OCI-LY7 (cell line): ENCODE results near the gene DNAH3. TPM values are rescaled to one million over a fixed set of nuclear protein-coding genes. Genes with fewer than 3 reads are reported as not detected.
"Not testable (repeated sequence)": the region's sequence is repeated elsewhere in the genome, so short reads cannot be mapped to it uniquely, and the experiment has no call there.

ENCODE experiments used
- BruUV-seq: library from RNA; stranded (reverse); fragments of 400-500 nt; replicated peaks from 2 replicates; lab custom pipeline; 2021; lab: Mats Ljungman, UMichigan
- CTCF ChIA-PET: fragments of 300-600 bp; sonication (Branson Sonifier 250); formaldehyde crosslinking; loops from one replicate; lab custom pipeline; 2022; ENCODE audit warnings: antibody characterized with exemption; ENCODE audit not compliant: unreplicated experiment; lab: Charles Lee
- POLR2A ChIA-PET: fragments of 300-600 bp; sonication (Branson Sonifier 250); formaldehyde crosslinking; loops from one replicate; lab custom pipeline; 2022; ENCODE audit warnings: antibody characterized with exemption; lab: Charles Lee
- DNase-seq: peaks from one replicate; pipeline ENCODE4 v3.0.0-alpha.2; 2015; ENCODE audit warnings: low spot score
- H2AFZ ChIP-seq: fragments of 200-600 bp; sonication (generic), shearing (Covaris generic); 2 replicates; pipeline ENCODE4 v1.6.1; 2014; ENCODE audit warnings: mild to moderate bottlenecking, antibody characterized with exemption, low read length, moderate library complexity
- H3K27ac ChIP-seq: fragments of 200-600 bp; sonication (generic); 2 replicates; pipeline ENCODE4 v1.5.1; 2014; ENCODE audit warnings: mixed run types, low read depth, mild to moderate bottlenecking, moderate library complexity, low read length, inconsistent platforms; ENCODE audit not compliant: poor library complexity, severe bottlenecking
- H3K36me3 ChIP-seq: fragments of 200-600 bp; sonication (generic); 2 replicates; pipeline ENCODE4 v1.6.1; 2014; ENCODE audit warnings: mild to moderate bottlenecking, antibody characterized with exemption, low read length, moderate library complexity, mixed read lengths; ENCODE audit not compliant: insufficient read depth
- H3K4me1 ChIP-seq: fragments of 200-600 bp; sonication (generic); 2 replicates; pipeline ENCODE4 v1.5.1; 2014; ENCODE audit warnings: mild to moderate bottlenecking, low read length; ENCODE audit not compliant: insufficient read depth, poor library complexity, severe bottlenecking
- H3K4me2 ChIP-seq: fragments of 200-600 bp; sonication (generic); 2 replicates; pipeline ENCODE4 v1.6.1; 2014; ENCODE audit warnings: mild to moderate bottlenecking, low read length
- H3K4me3 ChIP-seq: fragments of 200-600 bp; sonication (generic); 2 replicates; pipeline ENCODE4 v1.5.1; 2014; ENCODE audit warnings: mild to moderate bottlenecking, low read depth, low read length; ENCODE audit not compliant: poor library complexity, severe bottlenecking
- H3K79me2 ChIP-seq: fragments of 200-600 bp; sonication (generic); 2 replicates; pipeline ENCODE4 v1.6.1; 2016; ENCODE audit warnings: low read depth, mild to moderate bottlenecking, low read length, moderate library complexity, mixed read lengths; ENCODE audit not compliant: insufficient read depth
- H3K9me2 ChIP-seq: fragments of 200-600 bp; sonication (generic); 2 replicates; pipeline ENCODE4 v1.6.1; 2016; ENCODE audit warnings: mild to moderate bottlenecking, low read length, mixed read lengths; ENCODE audit not compliant: insufficient read depth
- H3K9me3 ChIP-seq: fragments of 200-600 bp; sonication (generic); 2 replicates; pipeline ENCODE4 v1.6.1; 2014; ENCODE audit warnings: mild to moderate bottlenecking, mixed run types, low read length, mixed read lengths
- H4K20me1 ChIP-seq: fragments of 200-600 bp; sonication (generic); 2 replicates; pipeline ENCODE4 v1.6.1; 2014; ENCODE audit warnings: mild to moderate bottlenecking, antibody characterized with exemption, low read length, moderate library complexity, mixed read lengths; ENCODE audit not compliant: insufficient read depth
- CTCF ChIP-seq: fragments of 200-600 bp; sonication (generic); conservative IDR thresholded peaks from 2 replicates; pipeline ENCODE4 v1.5.1; 2014; ENCODE audit warnings: mild to moderate bottlenecking, antibody characterized with exemption, low read length, moderate library complexity, mixed read lengths
- EZH2phosphoT487 ChIP-seq: fragments of 200-600 bp; sonication (generic); IDR thresholded peaks from 2 replicates; pipeline ENCODE4 v1.6.1; 2018; ENCODE audit warnings: low read depth, borderline replicate concordance, mild to moderate bottlenecking, mixed run types, antibody characterized with exemption, low read length, moderate library complexity, mixed read lengths
- intact Hi-C: fragments of 100-400 bp; cut with micrococcal nuclease; formaldehyde crosslinking; loops from one replicate; pipeline ENCODE4 v1.10.0; 2022; ENCODE audit not compliant: unreplicated experiment
- total RNA-seq, 2 experiments: library from RNA; depleted of rRNA in 1 of 2; stranded (reverse); fragments of >200 nt in 1 of 2; shearing (Covaris generic) in 1 of 2; gene quantifications; 2 replicates each; pipeline ENCODE4 v1.2.3, GENCODE V29; 2014 to 2022

The DNAH3 gene
- total RNA-seq, 2 experiments from 2014 or later = not detected

DNA sequence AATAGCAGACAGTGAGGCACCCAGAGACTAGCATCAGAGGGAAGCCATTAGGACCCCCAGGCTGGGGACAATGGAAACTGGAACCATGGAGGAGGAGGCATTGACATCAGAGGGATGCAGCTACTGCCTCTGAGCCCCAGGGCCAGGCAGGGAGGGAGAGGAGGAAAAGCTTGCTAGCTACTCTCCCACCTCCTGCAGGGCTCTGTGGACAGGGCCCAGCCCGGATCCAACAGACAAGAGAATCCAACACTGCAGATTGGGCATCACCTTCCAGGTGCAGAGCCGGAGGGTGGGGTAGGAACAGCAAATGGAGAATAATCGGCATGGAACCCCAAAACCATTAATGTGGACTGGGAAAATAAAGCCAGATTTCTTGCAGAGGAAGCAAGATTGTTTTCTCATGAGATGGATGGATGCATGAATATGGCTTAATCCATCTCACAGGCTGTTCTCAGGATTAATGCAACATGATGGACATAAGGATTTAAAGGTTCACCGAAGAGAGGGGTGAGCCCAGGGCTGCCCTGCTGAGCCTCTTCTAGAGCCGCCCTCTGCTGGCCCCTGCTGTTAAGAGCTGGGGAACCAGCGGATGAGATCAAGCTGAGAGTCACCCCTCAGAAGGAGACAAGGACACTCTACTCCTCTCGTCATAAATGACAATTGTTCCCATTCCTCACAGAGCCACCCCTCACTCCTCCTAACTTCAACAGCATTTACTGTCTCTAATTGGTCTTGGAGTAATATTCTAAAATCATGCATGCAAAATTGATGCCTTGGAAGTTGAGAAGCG is 48.8 kb downstream of the DNAH3 start:
- Histone ChIP-seq H2AFZ (no peak overlapping the region), H3K4me3 (no peak overlapping the region), H3K79me2 (no peaks in the 10 kb centered on the region), H3K9me3 (no peaks in the 10 kb centered on the region), H3K36me3 (no peaks in the 10 kb centered on the region), H3K4me2 (no peak overlapping the region), H3K27ac (no peak overlapping the region), H4K20me1 (no peaks in the 10 kb centered on the region), H3K4me1 (no peaks in the 10 kb centered on the region), H3K9me2 (no peaks in the 10 kb centered on the region)
- peak; percentile 32 for DNase-seq
- POLR2A ChIA-PET = no interaction called here
- intact Hi-C loops = no loop called here
- CTCF ChIA-PET = no interaction called here
- no TSS peak for BruUV-seq
- peak; percentile 64 for TF ChIP-seq CTCF
- no peak for TF ChIP-seq EZH2phosphoT487

DNA sequence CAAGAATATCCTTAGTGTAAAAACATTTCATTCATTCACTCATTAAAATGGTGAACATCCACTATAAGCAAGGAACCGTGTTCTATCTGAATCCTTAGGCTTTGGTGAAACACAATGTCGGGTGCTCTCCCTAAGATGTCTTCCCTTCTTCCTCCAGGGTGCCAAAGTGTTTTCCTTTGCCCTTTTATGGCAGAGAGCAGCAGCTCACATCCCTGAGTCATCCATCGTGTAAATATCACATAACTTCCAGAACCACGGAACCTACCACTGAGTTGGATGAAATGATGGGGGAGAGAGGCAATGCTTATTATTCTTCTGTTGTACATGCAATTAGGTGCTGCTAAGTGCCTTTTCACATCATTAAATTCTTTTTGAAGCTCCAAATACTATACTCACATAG is 50.2 kb downstream of the DNAH3 start:
- intact Hi-C loops = no loop called here
- TF ChIP-seq EZH2phosphoT487 (no peak), CTCF (no peak)
- Histone ChIP-seq H2AFZ (no peak overlapping the region), H3K4me1 (no peaks in the 10 kb centered on the region), H4K20me1 (no peaks in the 10 kb centered on the region), H3K4me2 (no peak overlapping the region), H3K36me3 (no peaks in the 10 kb centered on the region), H3K27ac (no peak overlapping the region), H3K9me2 (no peaks in the 10 kb centered on the region), H3K79me2 (no peaks in the 10 kb centered on the region), H3K4me3 (no peak overlapping the region), H3K9me3 (no peaks in the 10 kb centered on the region)
- ChIA-PET CTCF (no interaction called here), POLR2A (no interaction called here)
- DNase-seq = no peak
- no TSS peak for BruUV-seq

GRCh38 chr16:21097151-21097550 is 53.5 kb downstream of the DNAH3 start:
- no peaks in the 10 kb centered on the region for H3K9me3 ChIP-seq
- no peak for DNase-seq
- TF ChIP-seq EZH2phosphoT487 = no peak
- TF ChIP-seq CTCF = no peak
- H4K20me1 ChIP-seq = no peaks in the 10 kb centered on the region
- no peak overlapping the region for H3K4me3 ChIP-seq
- H3K9me2 ChIP-seq = no peaks in the 10 kb centered on the region
- no peak overlapping the region for H2AFZ ChIP-seq
- BruUV-seq = no TSS peak
- no peak overlapping the region for H3K4me2 ChIP-seq
- H3K4me1 ChIP-seq = no peaks in the 10 kb centered on the region
- no peaks in the 10 kb centered on the region for H3K79me2 ChIP-seq
- intact Hi-C loops = no loop called here
- ChIA-PET POLR2A (interaction anchor here (0.6 to 1.2 kb wide), 3 partner anchors 39 to 212 kb away, joined by 3 read pairs; no protein-coding TSS in a partner anchor), CTCF (no interaction called here)
- no peak overlapping the region for H3K27ac ChIP-seq
- no peaks in the 10 kb centered on the region for H3K36me3 ChIP-seq

- H3K79me2 ChIP-seq, H3K4me2 ChIP-seq, POLR2A ChIA-PET, H3K27ac ChIP-seq, H4K20me1 ChIP-seq, intact Hi-C loops, BruUV-seq, DNase-seq, H3K9me3 ChIP-seq, H3K9me2 ChIP-seq, H3K36me3 ChIP-seq, CTCF ChIA-PET, H3K4me1 ChIP-seq, H3K4me3 ChIP-seq, H2AFZ ChIP-seq: not testable (repeated sequence)
Measured at GRCh38 chr16:21094719-21095118, 55.9 kb downstream of the DNAH3 start.
